Loucy (cell line): ENCODE results near the gene SEL1L.

Source experiments
- H2AFZ ChIP-seq: fragments of 200-600 bp; sonication (generic); 2 replicates; pipeline ENCODE4 v1.6.0; 2016; ENCODE audit warnings: antibody characterized with exemption, mild to moderate bottlenecking, low read length, moderate library complexity
- H3F3A ChIP-seq: fragments of 200-600 bp; 2 replicates; pipeline ENCODE4 v1.6.0; 2016; ENCODE audit warnings: antibody characterized with exemption, low read depth, mild to moderate bottlenecking
- H3K27me3 ChIP-seq: fragments of 200-600 bp; sonication (generic); 2 replicates; pipeline ENCODE4 v1.6.1; 2014; ENCODE audit warnings: low read length, mild to moderate bottlenecking; ENCODE audit not compliant: insufficient read depth, poor library complexity, severe bottlenecking
- H3K36me3 ChIP-seq: fragments of 200-600 bp; sonication (generic); 2 replicates; pipeline ENCODE4 v1.6.1; 2016; ENCODE audit warnings: low read length; ENCODE audit not compliant: insufficient read depth
- H3K4me1 ChIP-seq: fragments of 200-600 bp; sonication (generic); 2 replicates; pipeline ENCODE4 v1.5.1; 2014; ENCODE audit warnings: low read length, mild to moderate bottlenecking; ENCODE audit not compliant: insufficient read depth, poor library complexity, severe bottlenecking
- H3K4me2 ChIP-seq: fragments of 200-600 bp; sonication (generic); 2 replicates; pipeline ENCODE4 v1.6.0; 2014; ENCODE audit warnings: antibody characterized with exemption, low read length, low read depth, mild to moderate bottlenecking; ENCODE audit not compliant: poor library complexity, severe bottlenecking
- H3K4me3 ChIP-seq: fragments of 200-600 bp; sonication (generic); 2 replicates; pipeline ENCODE4 v1.5.1; 2014; ENCODE audit warnings: low read length, mild to moderate bottlenecking, mixed read lengths; ENCODE audit not compliant: poor library complexity, severe bottlenecking
- H3K79me2 ChIP-seq: fragments of 200-600 bp; sonication (generic); 2 replicates; pipeline ENCODE4 v1.6.1; 2014; ENCODE audit warnings: low read length; ENCODE audit not compliant: insufficient read depth
- H3K9ac ChIP-seq: fragments of 200-600 bp; sonication (generic); 2 replicates; pipeline ENCODE4 v1.6.0; 2014; ENCODE audit warnings: mild to moderate bottlenecking, low read depth, low read length, moderate library complexity; ENCODE audit not compliant: poor library complexity, severe bottlenecking
- H3K9me2 ChIP-seq: fragments of 200-600 bp; sonication (generic); replicated peaks from 2 replicates; pipeline ENCODE4 v1.6.1; 2016; ENCODE audit warnings: low read depth, low read length, mixed read lengths
- H3K9me3 ChIP-seq: fragments of 200-600 bp; sonication (generic); 2 replicates; pipeline ENCODE4 v1.6.1; 2014; ENCODE audit warnings: mild to moderate bottlenecking, antibody characterized with exemption, low read length, low read depth; ENCODE audit not compliant: insufficient read depth
- H4K20me1 ChIP-seq: fragments of 200-600 bp; sonication (generic); 2 replicates; pipeline ENCODE4 v1.6.0; 2014; ENCODE audit warnings: antibody characterized with exemption, low read length, mild to moderate bottlenecking; ENCODE audit not compliant: insufficient read depth, poor library complexity, severe bottlenecking
- EZH2phosphoT487 ChIP-seq: fragments of 200-600 bp; IDR thresholded peaks from 2 replicates; pipeline ENCODE4 v1.6.1; 2018; ENCODE audit warnings: antibody characterized with exemption, mild to moderate bottlenecking, moderate library complexity, borderline replicate concordance
- TF ChIP-seq, protein P1 (sequence below): fragments of 200-600 bp; sonication (generic); conservative IDR thresholded peaks from 2 replicates; pipeline ENCODE4 v1.5.1; 2014; ENCODE audit warnings: mild to moderate bottlenecking, antibody characterized with exemption, low read length

SEL1L gene

DNA sequence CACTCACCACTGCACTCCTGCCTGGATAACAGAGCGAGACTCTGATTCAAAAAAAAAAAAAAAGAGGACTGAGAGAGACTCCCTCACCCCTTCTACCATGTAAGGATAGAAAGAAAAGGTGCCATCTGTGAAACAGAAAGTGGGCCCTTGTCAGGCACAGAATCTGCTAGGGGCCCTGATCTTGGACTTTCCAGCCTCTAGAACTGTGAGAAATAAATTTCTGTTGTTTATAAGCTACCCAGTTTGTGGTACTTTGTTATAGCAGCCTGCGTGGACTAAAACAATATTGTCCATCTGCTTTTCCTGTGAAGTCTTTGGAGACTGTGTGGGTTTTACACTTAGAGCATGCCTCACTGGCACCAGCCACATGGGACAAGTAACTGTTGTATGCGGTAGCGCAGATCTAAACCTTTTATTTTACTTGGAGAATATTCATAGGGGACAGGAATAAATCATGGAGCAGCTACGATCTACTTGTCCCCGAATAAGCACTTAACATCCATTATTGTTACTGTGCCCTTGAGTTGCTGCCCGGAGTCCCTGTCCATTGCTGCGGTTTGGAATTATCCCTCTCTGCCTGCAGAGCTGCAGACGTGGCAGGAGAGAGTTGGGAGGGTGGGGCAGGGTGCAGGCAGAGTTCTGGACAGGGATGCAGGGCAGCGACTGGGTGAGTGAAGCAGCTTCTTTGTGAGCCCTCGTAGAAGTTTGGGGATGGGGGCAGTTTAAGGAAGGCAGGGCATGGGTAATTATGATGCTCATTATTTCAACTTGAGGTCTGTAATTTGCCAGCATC lies 81.1 kb downstream of the SEL1L start:
- H3K9me3 ChIP-seq: no peaks in the 10 kb centered on the region
- no peaks in the 10 kb centered on the region for H3K79me2 ChIP-seq
- TF ChIP-seq, protein P1, sequence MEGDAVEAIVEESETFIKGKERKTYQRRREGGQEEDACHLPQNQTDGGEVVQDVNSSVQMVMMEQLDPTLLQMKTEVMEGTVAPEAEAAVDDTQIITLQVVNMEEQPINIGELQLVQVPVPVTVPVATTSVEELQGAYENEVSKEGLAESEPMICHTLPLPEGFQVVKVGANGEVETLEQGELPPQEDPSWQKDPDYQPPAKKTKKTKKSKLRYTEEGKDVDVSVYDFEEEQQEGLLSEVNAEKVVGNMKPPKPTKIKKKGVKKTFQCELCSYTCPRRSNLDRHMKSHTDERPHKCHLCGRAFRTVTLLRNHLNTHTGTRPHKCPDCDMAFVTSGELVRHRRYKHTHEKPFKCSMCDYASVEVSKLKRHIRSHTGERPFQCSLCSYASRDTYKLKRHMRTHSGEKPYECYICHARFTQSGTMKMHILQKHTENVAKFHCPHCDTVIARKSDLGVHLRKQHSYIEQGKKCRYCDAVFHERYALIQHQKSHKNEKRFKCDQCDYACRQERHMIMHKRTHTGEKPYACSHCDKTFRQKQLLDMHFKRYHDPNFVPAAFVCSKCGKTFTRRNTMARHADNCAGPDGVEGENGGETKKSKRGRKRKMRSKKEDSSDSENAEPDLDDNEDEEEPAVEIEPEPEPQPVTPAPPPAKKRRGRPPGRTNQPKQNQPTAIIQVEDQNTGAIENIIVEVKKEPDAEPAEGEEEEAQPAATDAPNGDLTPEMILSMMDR: no peak
- no peak for TF ChIP-seq EZH2phosphoT487
- no peak overlapping the region for H3K9ac ChIP-seq
- H3K36me3 ChIP-seq: no peaks in the 10 kb centered on the region
- peak overlapping the region; percentile 92 for H2AFZ ChIP-seq
- peak overlapping the region; percentile 26 for H3K4me3 ChIP-seq
- H3K9me2 ChIP-seq: no peaks in the 10 kb centered on the region
- no peaks in the 10 kb centered on the region for H3F3A ChIP-seq
- H3K4me2 ChIP-seq: peak overlapping the region; percentile 38
- H4K20me1 ChIP-seq: no peaks in the 10 kb centered on the region
- H3K4me1 ChIP-seq: peaks cover 5% of the 10 kb centered on the region
- no peaks in the 10 kb centered on the region for H3K27me3 ChIP-seq

DNA sequence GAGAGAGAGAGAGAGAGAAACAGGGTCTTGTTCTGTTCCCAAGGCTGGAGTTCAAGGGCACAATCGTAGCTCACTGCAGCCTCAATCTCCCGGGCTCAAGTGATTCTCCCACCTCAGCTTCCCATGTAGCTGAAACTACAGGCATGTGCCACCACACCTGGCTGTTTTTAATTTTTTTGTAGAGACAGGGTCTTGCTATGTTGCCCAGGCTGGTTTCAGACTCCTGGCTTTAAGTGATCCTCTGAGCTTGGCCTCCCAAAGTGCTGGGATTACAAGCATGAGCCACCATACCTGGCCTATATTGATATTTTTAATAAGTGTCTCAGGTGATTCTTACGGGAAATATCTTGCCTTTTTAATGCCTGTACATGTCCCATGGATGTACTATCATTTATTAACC lies 82.7 kb downstream of the SEL1L start:
- Histone ChIP-seq H3F3A (no peaks in the 10 kb centered on the region), H3K4me2 (no peak overlapping the region), H3K4me3 (no peak overlapping the region), H3K79me2 (no peaks in the 10 kb centered on the region), H3K9ac (no peak overlapping the region), H3K4me1 (peaks cover 5% of the 10 kb centered on the region), H3K27me3 (no peaks in the 10 kb centered on the region), H2AFZ (no peak overlapping the region), H4K20me1 (no peaks in the 10 kb centered on the region), H3K36me3 (no peaks in the 10 kb centered on the region), H3K9me2 (no peaks in the 10 kb centered on the region), H3K9me3 (no peaks in the 10 kb centered on the region)
- TF ChIP-seq, protein P1: no peak
- TF ChIP-seq EZH2phosphoT487: no peak

DNA sequence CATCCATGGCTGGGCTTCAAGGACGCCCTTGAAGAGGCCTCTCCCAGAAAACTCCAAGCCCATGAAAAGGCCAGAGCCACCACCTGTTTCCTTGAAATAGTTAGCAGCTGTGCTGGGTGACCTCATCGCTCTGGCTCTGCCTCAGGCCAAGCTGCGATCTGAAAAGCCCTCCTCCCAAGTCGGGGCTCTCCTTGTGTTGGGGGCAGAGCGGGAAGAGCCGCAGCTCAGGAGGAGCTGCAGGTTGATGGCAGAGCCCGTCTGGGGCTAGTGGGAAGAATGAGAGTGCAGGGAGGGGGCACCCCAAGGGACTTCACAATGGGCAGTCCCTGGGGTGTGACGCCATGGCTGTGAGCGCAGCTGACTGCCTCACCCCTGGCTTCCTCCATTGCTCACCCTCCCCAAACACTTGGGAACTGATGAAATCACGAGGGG lies 83.5 kb downstream of the SEL1L start:
- H3K4me2 ChIP-seq: no peak overlapping the region
- H3K4me1 ChIP-seq: peaks cover 2% of the 10 kb centered on the region
- no peak overlapping the region for H3K4me3 ChIP-seq
- no peaks in the 10 kb centered on the region for H3K27me3 ChIP-seq
- no peak overlapping the region for H3K9ac ChIP-seq
- no peaks in the 10 kb centered on the region for H3K9me3 ChIP-seq
- no peaks in the 10 kb centered on the region for H3K9me2 ChIP-seq
- no peak overlapping the region for H2AFZ ChIP-seq
- H4K20me1 ChIP-seq: no peaks in the 10 kb centered on the region
- TF ChIP-seq, protein P1: no peak
- TF ChIP-seq EZH2phosphoT487: no peak
- H3K79me2 ChIP-seq: no peaks in the 10 kb centered on the region
- no peaks in the 10 kb centered on the region for H3F3A ChIP-seq
- no peaks in the 10 kb centered on the region for H3K36me3 ChIP-seq
